ENCODE measurements around the gene GLIPR2.
"Not testable (repeated sequence)": the region's sequence is repeated elsewhere in the genome, so short reads cannot be mapped to it uniquely, and the experiment has no call there.

Gene GLIPR2

GRCh38 chr9:36145970-36146369 is 9.4 kb downstream of the GLIPR2 start:
- no peak for DNase-seq

- no peak for DNase-seq
These were observed 10.1 kb downstream of the GLIPR2 start for GRCh38 chr9:36146651-36147050.

GRCh38 chr9:36147441-36148175 is 11.1 kb downstream of the GLIPR2 start:
- no peak for DNase-seq

- DNase-seq = peak; percentile 75
These were observed 11.9 kb downstream of the GLIPR2 start for GRCh38 chr9:36148311-36149051.

GRCh38 chr9:36149197-36149596 is 12.7 kb downstream of the GLIPR2 start:
- no peak for DNase-seq

GRCh38 chr9:36150574-36151315 is 14.2 kb downstream of the GLIPR2 start:
- DNase-seq = no peak

- no peak for DNase-seq
These were observed 15.0 kb downstream of the GLIPR2 start for GRCh38 chr9:36151316-36152210.

GRCh38 chr9:36152741-36153438 is 16.4 kb downstream of the GLIPR2 start:
- no peak for DNase-seq

GRCh38 chr9:36153746-36154145 is 17.2 kb downstream of the GLIPR2 start:
- DNase-seq = no peak

GRCh38 chr9:36154331-36154952 is 17.9 kb downstream of the GLIPR2 start:
- DNase-seq = no peak

- no peak for DNase-seq
These were observed 19.6 kb downstream of the GLIPR2 start for GRCh38 chr9:36156116-36156515.

GRCh38 chr9:36158122-36158521 is 21.6 kb downstream of the GLIPR2 start:
- no peak for DNase-seq

- DNase-seq = no peak
These were observed 22.4 kb downstream of the GLIPR2 start for GRCh38 chr9:36158917-36159316.

GRCh38 chr9:36159509-36159908 is 23.0 kb downstream of the GLIPR2 start:
- not testable (repeated sequence) for DNase-seq

GRCh38 chr9:36160126-36160525 is 23.6 kb downstream of the GLIPR2 start:
- not testable (repeated sequence) for DNase-seq

- no peak for DNase-seq
These were observed 24.7 kb downstream of the GLIPR2 start for GRCh38 chr9:36161187-36161586.

- no peak for DNase-seq
These were observed 25.7 kb downstream of the GLIPR2 start for GRCh38 chr9:36162211-36162738.

GRCh38 chr9:36163049-36163785 is 26.7 kb downstream of the GLIPR2 start:
- DNase-seq = no peak

- no peak for DNase-seq
These were observed 27.2 kb downstream of the GLIPR2 start for GRCh38 chr9:36163786-36164170.

- DNase-seq = no peak
These were observed 27.8 kb downstream of the GLIPR2 start for GRCh38 chr9:36164372-36164771.

All from T1000 (cell line).